GM20000 (cell line): ENCODE measurements around the gene OR1L6.

Experiments used
- DNase-seq: peaks from one replicate; pipeline ENCODE4 v3.0.0; 2012; ENCODE audit warnings: low spot score
- TF ChIP-seq, protein P1 (sequence below): IDR thresholded peaks from 2 replicates; pipeline ENCODE4 v1.5.1; 2012; ENCODE audit warnings: mild to moderate bottlenecking, control low read depth; ENCODE audit errors: extremely low read depth, missing control alignments

Gene OR1L6

GRCh38 chr9:122777052-122777451 lies 34.9 kb downstream of the OR1L6 start:
- TF ChIP-seq, protein P1, sequence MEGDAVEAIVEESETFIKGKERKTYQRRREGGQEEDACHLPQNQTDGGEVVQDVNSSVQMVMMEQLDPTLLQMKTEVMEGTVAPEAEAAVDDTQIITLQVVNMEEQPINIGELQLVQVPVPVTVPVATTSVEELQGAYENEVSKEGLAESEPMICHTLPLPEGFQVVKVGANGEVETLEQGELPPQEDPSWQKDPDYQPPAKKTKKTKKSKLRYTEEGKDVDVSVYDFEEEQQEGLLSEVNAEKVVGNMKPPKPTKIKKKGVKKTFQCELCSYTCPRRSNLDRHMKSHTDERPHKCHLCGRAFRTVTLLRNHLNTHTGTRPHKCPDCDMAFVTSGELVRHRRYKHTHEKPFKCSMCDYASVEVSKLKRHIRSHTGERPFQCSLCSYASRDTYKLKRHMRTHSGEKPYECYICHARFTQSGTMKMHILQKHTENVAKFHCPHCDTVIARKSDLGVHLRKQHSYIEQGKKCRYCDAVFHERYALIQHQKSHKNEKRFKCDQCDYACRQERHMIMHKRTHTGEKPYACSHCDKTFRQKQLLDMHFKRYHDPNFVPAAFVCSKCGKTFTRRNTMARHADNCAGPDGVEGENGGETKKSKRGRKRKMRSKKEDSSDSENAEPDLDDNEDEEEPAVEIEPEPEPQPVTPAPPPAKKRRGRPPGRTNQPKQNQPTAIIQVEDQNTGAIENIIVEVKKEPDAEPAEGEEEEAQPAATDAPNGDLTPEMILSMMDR, result no peak
- no peak for DNase-seq

DNA sequence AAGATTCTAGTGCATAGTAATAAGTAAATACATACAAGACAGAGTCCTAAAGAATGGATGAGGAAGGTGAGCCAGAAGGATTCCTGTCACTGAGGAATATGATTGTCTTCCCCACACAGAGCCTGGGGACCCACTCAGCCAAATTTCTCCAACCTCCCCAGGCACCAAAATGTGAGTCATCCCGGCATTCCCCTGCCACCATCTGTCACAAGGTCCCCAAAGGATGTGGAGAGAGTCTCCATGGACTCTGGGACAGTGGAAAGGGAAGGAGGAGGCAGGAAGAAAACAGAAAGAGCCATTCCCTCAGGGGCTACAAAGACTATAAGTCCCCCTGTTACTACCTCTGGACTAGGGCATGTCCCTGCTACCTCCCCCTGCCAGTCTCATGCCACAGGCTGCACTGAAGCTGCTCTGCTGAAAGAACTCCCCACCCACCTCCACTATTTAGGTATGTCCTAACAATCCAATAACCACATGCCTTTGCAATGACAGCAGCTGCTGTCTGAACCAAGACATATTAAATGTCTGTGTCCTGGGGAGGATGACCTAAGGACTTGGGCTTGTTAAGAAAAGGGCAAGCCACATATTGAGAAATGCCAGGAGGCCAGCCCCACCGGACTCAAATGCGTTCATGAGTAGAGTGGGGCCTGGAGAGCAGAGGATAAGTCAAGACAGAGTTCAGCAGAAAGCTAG lies 36.0 kb downstream of the OR1L6 start:
- DNase-seq, result no peak
- TF ChIP-seq, protein P1, result no peak

GRCh38 chr9:122779181-122779580 lies 37.1 kb downstream of the OR1L6 start:
- DNase-seq, result no peak
- TF ChIP-seq, protein P1, result no peak

GRCh38 chr9:122780026-122780425 lies 37.9 kb downstream of the OR1L6 start:
- TF ChIP-seq, protein P1, result no peak
- DNase-seq, result no peak

DNA sequence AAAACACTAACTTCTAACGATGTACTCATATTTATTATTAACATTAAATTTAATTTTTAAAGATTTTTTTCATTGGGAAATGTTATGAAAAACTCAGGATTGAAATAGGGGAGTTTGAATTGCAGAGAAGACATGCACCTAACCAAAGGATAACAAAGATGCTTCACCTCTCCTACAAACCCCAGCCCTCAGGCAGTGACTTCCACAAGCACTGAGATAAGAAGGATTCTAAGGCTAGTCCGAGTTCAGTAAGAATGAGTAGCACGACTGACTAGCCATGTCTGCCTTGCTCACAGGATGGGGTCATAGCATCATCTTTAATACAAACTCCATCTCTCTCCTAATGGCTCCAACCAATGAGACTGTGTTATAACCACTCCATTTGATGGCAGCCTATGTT lies 39.6 kb downstream of the OR1L6 start:
- no peak for DNase-seq
- TF ChIP-seq, protein P1, result no peak

GRCh38 chr9:122785269-122785668 lies 43.2 kb downstream of the OR1L6 start:
- TF ChIP-seq, protein P1, result no peak
- no peak for DNase-seq

DNA sequence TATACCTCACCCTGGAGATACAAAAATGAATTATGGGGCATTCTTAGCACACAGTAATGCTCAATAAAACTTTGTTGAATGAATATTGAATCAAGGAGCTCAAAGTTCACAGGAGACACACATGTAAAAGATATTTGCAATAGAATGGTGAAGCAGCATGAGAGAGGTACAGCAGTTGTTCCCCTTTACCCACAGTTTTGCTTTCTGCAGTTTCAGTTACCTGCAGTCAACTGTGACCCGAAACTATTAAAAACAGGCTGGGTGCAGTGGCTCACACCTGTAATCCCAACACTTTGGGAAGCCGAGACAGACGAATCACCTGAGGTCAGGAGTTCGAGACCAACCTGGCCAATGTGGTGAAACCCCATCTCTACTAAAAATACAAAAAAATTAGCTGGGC lies 44.2 kb downstream of the OR1L6 start:
- TF ChIP-seq, protein P1, result no peak
- DNase-seq, result no peak
